ENCODE measurements around the gene DCAKD.

The DCAKD gene, protein sequence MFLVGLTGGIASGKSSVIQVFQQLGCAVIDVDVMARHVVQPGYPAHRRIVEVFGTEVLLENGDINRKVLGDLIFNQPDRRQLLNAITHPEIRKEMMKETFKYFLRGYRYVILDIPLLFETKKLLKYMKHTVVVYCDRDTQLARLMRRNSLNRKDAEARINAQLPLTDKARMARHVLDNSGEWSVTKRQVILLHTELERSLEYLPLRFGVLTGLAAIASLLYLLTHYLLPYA
- total RNA-seq: 13.8 to 24.0 reads per million in 2 donors

DNA sequence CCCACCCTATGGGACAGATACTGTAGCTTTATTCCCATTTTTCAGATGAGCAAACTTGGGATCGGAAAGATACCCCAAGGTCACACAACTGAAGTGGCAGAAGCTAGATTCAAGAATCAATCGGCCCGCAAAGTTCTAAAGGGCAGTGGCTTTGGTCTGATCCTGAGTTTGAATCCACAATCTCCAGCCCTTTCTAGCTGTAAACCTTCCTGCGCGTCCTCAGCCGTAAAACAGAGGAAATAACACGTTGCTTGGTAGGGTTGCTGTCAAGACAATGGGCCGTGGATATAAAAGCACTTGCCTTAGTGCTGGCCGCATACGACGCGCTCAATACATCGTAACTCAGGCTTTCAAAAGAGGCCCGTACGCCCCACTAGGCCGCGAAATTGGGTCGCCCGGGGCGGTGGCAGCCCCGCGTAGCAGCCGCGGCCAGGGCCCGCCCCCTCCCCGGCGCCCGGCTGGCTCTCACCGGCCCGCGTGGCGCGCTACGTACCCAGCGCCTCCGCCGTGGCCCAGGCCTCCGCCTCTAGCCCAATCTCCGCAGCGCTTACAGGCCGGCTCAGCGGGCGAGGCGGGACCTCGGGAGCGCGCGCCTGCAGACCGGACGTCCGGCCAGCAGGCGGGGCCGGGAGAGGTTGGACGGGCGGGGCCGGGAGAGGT, at the start of gene DCAKD:
DCAKD (minus strand) TSS at position 573 of the 660 bp plus-strand sequence. CDS start 16,747 bp downstream, outside the sequence.
- peak; percentile 78 for DNase-seq

DNA sequence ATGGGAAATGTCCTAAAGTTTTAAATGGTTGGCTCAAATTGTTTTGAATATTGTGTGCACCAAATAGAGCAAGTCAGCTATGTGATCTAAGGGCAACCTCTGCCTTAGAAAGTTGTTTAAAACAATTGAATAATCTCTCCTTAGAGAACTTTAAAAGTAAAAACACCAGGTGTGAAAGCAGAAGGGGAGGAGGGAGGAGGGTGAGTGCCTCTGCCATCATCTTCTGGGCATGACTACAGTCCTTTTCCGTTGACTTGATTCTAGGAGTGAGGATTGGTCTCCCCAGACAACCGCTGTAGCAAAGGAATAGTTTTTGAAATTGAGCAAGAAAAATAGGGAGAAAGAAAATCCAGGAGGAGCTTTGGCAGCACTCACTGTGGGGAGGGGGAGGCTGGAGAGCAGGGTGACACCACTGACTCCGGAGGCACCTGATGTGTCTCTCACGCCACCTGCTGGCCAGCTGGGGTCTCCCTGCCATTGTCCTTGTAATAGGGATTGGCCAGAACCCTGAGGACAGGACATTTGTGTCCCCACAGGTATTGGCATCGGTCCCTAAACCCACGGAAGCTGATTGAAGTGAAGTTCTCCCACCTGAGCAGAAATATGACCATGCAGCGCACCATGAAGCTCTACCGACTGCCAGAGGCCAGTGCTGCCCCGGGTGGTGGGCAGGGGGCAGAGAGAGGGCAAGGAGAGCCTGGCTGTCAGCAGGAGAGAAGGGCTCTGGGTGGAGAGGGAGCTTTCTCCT, 47.6 kb upstream of the DCAKD start:
- DNase-seq: peak; percentile 71

DNA sequence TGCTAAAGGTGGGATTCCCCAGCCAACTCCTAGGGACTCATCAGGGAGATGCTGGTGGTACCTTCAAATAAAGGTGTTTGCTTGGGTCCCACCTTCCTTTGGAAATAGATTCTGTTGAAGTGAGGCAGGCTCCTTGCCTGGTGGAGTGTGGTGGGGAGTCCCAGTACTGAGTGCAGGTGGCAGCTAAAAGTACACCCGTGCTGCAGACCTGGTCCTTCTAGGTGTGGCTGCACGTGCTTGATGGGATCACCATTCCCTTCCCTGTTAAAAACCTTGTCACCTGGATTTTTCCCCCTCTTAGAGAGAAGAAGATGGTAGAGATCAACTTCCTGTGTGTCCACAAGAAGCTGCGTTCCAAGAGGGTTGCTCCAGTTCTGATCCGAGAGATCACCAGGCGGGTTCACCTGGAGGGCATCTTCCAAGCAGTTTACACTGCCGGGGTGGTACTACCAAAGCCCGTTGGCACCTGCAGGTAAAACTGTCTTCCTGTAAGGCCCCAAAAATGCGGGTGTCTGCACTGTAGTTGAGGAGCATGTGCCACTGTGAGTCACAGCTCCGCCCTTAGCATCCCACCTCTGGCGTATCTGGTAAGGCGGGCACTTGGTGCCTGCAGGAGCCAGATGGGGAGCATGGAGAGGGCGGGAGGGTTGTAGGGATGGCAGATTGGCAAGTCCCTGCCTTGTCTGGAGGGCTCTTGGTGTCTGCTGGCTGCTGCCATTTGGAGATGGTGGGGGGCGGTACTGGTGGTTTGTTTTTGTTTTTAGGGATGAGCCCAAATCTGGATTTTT, 46.8 kb upstream of the DCAKD start:
- DNase-seq: no peak

DNA sequence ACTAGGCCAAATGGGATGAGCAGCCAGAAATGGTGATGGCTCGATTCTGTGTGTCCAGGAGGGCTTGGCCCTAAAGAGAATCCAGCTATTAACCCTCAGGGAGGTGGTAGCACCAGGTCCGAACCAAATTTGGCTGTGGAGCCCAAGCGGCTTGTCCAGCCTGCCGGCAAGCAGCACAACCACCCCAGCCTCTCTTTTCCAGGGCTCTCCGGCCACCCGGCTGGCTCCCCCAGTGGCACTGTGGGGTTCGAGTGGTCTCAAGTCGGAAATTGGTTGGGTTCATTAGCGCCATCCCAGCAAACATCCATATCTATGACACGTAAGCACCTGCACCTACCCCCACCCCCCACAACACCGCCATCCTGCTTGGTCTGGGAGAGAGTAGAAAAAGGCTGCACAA, 45.5 kb upstream of the DCAKD start:
- DNase-seq: no peak

DNA sequence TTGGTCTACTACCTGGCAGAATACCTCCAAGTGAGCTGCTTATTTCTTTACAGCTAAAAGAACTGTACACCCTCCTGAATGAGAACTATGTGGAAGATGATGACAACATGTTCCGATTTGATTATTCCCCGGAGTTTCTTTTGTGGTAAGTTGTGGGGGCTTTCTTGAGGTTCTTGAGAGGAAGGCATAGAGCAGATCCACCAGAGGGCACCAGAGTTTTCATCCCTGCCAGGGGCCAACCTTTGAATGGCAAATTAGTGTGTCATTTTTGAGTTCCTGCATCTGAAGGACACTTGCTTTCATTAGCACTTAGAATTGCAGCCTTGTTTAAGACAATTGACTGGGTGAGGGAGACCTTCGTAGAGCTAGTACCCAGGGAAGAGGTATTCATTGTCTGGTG, 44.7 kb upstream of the DCAKD start:
- DNase-seq: no peak

DNA sequence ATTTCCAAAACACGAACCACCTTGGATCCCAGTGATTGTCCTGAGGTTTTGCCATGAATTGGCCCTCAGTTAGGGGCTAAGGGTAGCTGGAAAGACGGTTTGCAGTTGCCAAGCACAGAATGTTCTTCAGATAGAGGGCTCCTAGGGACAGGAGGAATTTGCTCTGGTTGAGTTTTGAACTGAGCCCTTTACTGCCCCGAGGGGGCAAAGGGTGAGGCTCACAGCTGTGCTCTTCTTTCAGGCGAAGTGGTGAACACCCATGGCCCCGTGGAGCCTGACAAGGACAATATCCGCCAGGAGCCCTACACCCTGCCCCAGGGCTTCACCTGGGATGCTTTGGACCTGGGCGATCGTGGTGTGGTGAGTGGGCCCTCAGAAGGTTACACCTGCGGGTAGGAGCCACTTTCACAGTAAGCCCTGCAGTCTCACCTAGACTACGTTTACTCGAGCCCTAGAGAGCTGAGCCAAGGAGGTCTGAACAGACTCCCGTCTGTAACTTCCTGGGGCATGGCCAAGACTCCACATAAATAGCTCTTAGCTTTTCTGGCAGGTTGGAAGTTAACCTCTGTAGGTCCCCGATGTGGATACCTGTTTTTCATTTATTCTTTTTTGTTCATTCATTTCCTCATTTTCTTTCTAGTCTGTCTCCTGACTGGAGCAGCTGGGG, 42.1 kb upstream of the DCAKD start:
- DNase-seq: no peak

DNA sequence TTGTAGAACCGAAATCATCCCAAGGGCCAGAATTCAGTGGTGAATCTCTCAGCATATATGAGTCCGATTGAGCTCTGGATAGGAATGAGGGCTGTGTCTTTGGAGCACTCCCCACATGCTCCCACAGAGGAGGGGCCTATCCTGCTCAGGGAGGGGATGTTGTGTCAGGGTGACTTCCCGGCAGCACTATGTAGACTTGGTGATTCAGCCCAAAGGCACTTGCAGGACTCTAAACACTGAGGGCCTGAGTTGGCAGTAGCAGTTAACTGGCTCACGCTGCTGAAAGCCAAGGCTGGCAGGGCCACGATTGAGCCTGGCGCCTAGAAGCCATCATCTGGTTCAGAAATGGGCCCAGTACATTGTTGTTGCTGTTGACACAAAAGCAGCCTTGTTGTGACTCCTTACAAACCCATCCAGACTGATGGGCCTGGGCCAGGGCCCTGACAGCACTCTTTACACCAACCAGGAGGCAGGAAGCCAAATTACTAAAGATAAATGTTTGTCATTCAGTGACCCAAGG, 41.5 kb upstream of the DCAKD start:
- no peak for DNase-seq

DNA sequence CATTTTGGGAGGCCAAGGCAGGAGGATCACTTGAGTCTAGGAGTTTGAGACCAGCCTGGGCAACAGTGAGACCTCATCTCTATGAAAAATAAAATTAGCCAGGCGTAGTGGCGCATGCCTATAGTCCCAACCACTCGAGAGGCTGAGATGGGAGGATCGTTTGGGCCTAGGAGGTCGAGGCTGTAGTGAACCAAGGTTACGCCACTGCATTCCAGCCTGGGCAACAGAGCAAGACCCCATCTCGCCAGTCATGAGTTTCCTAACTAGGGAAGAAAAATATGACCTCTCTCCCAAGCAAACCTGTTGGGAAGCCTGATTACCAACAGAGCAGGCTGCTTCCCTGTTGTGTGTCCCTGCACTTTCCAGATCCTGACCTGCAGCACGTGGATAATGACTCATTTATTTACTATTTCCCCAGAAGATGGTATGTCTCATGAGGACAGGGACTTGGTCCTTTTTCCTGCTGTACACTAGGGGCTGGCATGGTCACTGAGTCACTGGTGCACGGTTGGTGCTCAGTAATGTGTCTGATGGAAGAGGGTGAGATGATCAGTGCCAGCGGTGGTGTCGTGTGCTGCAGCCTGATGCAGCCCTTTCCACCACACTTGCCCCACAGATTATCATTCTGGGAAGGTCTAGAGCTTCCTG, 40.5 kb upstream of the DCAKD start:
- no peak for DNase-seq

DNA sequence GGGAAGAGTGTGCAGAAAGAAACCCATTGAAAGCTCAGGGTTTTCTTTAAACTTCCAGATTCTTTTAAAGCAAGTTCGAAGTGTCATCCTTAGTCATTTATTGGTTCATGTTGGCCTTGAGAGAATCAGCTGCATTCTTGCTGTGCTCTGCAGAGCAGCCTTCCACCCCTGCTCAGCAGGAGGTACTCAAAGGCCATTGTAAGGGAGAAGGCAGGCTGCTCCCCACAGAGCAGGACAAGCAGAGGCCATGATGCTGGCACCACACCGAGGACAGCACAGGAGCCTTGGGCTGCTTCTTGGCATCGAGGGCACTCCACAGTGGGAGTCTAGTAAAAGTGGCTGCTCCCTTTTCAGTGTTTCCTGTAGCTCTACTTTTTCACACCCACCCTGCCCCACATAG, 39.3 kb upstream of the DCAKD start:
- no peak for DNase-seq

DNA sequence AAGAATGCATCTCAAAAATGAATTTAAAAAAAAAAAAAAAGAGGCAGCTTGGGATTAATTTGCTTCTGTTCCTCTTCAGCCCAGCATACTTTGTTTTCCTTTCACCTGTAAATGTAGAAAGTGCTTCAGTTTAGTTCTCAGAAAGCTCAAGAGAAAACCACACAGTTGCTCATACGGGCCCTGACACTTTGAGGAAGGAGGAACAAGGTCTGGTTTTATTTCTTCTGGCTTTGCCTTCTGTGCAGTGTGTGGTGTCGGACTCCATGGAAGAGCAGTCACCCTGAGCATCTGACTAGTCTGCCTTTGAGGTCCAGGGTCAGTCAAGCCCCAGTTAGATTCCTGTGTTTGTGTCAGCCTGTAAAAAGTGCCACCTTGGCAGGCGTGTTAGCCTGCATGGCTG, 37.3 kb upstream of the DCAKD start:
- no peak for DNase-seq

DNA sequence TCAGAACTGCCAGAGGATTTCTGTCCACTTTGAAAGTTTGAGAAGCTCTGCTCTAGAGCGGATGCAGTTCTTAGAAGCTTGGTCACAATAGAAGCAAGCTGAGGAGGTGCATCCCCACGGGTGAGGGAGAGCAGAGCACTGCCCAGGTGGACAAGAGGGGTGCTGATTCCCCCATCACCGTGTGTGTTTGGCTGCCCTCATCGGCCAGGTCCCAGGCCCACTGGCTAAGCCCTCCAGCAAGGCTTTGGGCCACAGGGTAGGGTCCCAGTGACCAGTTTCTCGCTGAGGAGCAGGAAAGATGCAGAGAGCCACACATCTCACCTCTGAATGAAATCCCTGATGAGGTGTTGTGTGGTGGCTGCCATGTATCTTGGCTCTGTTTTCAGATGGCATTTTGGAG, 36.5 kb upstream of the DCAKD start:
- DNase-seq: no peak

DNA sequence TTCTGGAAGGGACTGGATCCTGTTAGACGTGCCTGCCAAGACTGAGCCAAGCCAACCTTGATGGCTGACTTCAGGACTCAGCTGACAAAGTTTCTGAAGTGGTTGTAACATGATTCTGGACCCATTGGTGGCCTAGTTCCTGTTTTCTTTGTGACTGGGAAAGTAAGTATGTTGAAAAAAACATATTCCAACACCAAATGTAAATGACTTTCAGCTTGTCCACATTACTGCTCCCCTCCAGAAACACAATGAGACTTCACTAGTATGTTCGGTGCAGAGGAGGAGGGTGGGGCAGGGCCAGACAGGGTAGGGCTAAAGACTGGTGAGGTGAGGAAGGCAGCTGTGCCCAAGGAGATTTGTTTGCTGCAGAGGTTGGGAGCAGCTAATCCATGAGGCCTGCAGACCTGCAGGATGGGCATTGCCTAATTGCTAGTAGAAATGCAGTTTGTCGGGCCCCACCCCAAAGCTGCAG, 36.1 kb upstream of the DCAKD start:
- no peak for DNase-seq

DNA sequence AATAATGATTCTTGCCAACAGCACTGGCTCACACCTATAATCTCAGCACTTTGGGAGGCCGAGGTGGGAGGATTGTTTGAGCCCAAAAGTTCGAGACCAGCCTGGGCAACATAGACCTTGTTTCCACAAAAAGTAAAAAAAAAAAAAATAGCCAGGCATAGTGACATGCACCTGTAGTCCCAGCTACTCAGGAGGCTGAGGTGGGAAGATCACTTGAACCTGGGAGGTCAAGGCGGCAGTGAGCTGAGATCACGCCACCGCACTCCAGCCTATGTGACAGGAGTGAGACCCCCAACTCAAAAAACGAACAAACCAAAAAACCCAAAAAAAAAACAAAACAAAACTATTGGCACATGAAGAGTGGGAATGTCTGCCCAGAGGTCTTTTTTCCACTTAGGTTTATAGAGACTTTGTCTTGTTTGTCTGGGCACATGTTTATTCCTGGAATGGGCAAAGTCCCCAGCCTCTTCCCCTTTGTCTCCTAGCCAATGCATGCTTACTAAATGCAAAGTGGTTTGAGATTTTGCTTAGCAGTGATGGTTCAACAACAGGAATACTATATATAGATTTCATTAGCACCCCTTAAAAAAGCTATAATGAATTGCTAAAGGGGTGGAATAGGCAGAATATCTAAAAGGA, 35.6 kb upstream of the DCAKD start:
- no peak for DNase-seq

DNA sequence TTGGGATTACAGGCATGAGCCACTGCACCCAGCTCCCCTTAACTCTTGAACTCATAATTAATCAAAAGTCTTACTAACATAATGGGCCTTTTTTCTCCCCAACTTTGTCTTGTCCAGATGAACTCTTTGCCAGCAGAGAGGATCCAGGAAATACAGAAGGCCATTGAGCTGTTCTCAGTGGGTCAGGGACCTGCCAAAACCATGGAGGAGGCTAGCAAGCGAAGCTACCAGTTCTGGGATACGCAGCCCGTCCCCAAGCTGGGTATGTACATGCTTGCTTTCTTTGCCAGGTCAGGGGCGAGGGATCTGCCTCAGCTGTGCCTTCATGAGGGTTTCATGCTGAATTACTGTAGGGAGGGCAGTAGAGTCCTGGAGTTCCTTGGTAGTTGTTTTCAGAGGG, 35.0 kb upstream of the DCAKD start:
- DNase-seq: no peak

DNA sequence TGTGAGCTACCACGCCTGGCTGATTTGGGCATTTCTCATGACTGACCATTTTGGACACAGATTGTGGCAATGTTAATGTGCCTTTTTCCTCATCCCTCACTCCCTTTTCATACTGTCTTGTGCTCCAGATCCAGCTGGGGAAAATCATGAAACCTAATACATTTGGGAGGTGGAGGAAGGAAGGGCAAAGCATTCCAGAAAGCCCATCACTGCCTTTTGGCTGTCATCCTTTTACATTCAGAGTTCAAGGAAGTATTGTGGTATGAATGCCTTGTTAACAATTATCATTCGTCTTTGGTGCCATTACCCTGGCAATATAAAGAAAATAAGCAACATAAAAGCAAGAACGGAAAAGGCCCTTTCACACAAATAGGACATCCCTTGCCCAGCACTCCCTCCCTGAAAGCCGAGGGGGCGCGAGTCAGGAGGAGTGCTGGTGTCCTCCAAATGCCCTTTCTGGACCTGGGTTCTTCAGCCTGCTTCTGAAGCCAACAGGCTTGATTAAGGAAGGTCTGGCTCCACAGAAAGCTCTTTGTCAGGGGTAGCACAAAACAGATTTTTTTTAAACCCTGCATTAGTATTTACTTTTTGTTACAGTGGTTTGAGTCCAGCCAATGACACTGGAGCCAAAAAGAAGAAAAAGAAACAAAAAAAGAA, 29.7 kb upstream of the DCAKD start:
- no peak for DNase-seq

DNA sequence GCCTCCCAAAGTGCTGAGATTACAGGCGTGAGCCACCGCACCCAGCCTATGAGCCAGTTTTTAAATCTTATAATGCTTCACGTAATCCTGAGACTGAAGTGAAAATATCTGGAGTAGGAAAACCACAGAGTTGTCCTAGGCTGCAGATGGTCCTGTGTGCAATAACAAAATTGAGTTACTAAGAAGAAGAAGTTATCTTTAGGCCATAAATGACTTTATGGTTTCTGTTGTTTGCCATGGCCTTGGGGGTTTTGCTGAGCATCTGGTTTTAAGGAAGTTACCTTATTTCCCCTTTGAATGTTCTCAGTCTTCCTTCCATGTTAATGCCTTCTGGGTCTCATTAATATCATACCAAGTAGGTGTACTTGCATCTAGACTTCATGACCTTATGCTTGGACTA, 26.2 kb upstream of the DCAKD start:
- DNase-seq: no peak

DNA sequence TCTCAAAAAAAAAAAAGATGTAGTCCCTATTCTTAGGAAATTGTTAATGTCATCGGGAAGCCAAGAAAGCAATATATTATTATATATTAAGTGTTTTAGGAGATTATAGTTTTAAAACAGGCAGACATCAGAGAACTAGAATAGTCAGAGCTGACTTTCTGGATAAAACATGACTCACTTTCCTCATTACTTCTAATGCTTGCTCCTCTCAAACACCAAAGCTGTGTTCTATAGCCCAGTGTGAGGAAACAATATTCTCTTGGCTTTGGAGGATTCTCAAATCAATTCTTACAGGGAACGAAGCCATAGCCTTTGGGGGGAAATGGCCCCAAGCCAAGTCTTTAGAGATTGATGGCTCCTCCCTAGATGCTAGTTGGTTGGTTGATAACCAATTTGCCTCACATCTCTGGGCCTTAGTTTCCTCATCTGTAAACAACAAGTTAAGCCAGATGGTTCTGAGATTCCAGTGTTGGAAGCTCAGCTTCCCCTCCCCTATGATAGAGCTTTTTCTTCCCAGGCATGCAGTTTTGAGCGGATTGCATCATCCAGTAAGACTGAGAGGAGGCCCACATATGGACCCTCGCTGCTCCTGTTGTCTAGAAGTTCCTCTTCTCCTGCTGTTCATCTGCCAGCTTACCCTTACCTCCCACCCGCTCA, 22.1 kb upstream of the DCAKD start:
- no peak for DNase-seq

DNA sequence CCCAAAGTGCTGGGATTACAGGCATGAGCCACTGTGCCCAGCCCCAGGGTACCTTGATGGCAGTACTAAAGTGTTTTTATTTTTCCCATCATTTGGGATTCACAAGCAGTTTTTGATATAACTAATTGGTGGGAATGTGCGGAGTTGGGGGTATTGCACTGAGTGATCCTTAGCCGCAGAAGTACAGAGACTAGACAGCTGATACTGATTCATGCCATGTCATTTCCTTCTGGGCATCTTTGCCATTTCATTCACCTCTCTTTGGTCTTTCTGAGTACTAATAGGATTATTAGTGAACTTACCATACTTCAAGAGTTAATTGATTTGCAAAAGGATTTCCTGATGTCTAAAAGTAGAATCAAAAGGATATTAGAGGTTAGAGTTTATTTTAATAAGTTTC, 19.4 kb upstream of the DCAKD start:
- DNase-seq: no peak

DNA sequence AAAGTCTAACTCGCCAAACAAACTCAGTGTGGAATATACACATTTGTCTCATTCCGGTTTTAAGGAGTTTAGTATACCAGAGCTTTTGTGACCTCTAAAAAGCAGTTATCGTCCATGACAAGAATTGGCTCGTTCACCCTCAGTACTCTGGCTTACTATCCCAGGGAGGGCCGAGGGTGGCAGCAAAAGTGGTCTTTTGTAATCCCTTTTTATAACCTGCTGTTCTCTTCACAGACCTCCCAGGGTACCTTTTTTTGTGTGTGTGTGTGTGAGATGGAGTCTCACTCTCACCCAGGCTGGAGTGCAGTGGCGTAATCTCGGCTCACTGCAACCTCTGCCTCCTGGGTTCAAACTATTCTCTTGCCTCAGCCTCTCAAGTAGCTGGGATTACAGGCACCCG, 18.6 kb upstream of the DCAKD start:
- DNase-seq: no peak

DNA sequence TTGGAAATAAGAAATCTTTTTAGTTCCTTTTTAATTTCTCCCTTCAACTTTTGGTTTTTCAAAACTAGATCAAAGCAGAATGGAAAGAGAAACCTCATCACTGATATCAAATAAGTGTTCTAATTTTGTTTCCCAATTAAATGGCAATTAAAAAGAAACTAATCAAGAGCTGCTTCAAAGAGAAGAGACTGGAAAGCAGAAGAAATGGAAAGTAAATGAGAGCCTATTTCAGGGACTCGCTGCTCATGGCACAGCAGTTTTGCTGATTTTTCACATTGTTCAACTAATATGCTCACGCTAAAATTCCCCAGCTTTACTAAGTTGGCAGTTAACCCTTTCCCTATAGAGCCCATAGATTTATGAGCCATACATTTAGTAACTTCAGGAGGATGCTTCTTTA, 16.2 kb upstream of the DCAKD start:
- DNase-seq: no peak
